Fibroblast of skin of right quadriceps (primary cell): ENCODE results near the gene TLE3.

Experiments used
- DNase-seq: peaks from one replicate; pipeline ENCODE4 v3.0.0-alpha.2; 2013

TLE3 gene

GRCh38 chr15:70026991-70027390 lies 70.7 kb downstream of the TLE3 start:
- DNase-seq: no peak

- DNase-seq: no peak
Observed at GRCh38 chr15:70025413-70026296, 72.1 kb downstream of the TLE3 start.

- DNase-seq: no peak
Observed at GRCh38 chr15:70024521-70024920, 73.2 kb downstream of the TLE3 start.

GRCh38 chr15:70023769-70024491 lies 73.8 kb downstream of the TLE3 start:
- peak; percentile 89 for DNase-seq

- peak; percentile 93 for DNase-seq
Observed at GRCh38 chr15:70023064-70023768, 74.5 kb downstream of the TLE3 start.

- no peak for DNase-seq
Observed at GRCh38 chr15:70020229-70020628, 77.5 kb downstream of the TLE3 start.

GRCh38 chr15:70018646-70019600 lies 78.8 kb downstream of the TLE3 start:
- no peak for DNase-seq

- DNase-seq: no peak
Observed at GRCh38 chr15:70017801-70018200, 79.9 kb downstream of the TLE3 start.

GRCh38 chr15:70017025-70017424 lies 80.7 kb downstream of the TLE3 start:
- no peak for DNase-seq

GRCh38 chr15:70016511-70016994 lies 81.2 kb downstream of the TLE3 start:
- no peak for DNase-seq

GRCh38 chr15:70014860-70015490 lies 82.7 kb downstream of the TLE3 start:
- no peak for DNase-seq

- DNase-seq: no peak
Observed at GRCh38 chr15:70014331-70014730, 83.4 kb downstream of the TLE3 start.

GRCh38 chr15:70013656-70014313 lies 83.9 kb downstream of the TLE3 start:
- no peak for DNase-seq

GRCh38 chr15:70012895-70013294 lies 84.8 kb downstream of the TLE3 start:
- DNase-seq: no peak

- no peak for DNase-seq
Observed at GRCh38 chr15:70008697-70009290, 88.9 kb downstream of the TLE3 start.

- no peak for DNase-seq
Observed at GRCh38 chr15:70006259-70007147, 91.2 kb downstream of the TLE3 start.

- no peak for DNase-seq
Observed at GRCh38 chr15:70004826-70005225, 92.9 kb downstream of the TLE3 start.

- no peak for DNase-seq
Observed at GRCh38 chr15:70002897-70003296, 94.8 kb downstream of the TLE3 start.

- DNase-seq: no peak
Observed at GRCh38 chr15:70001859-70002258, 95.9 kb downstream of the TLE3 start.
